ENCODE results near the gene PRMT1. TPM values are rescaled to one million over a fixed set of nuclear protein-coding genes. Genes with fewer than 3 reads are reported as not detected.

Gene PRMT1
- total RNA-seq, 4 donors from 2014 or later: 63.8 to 104 (median 78.2) TPM

GRCh38 chr19:49658139-49658517 is 18.9 kb upstream of the PRMT1 start:
- TF ChIP-seq, protein P1, sequence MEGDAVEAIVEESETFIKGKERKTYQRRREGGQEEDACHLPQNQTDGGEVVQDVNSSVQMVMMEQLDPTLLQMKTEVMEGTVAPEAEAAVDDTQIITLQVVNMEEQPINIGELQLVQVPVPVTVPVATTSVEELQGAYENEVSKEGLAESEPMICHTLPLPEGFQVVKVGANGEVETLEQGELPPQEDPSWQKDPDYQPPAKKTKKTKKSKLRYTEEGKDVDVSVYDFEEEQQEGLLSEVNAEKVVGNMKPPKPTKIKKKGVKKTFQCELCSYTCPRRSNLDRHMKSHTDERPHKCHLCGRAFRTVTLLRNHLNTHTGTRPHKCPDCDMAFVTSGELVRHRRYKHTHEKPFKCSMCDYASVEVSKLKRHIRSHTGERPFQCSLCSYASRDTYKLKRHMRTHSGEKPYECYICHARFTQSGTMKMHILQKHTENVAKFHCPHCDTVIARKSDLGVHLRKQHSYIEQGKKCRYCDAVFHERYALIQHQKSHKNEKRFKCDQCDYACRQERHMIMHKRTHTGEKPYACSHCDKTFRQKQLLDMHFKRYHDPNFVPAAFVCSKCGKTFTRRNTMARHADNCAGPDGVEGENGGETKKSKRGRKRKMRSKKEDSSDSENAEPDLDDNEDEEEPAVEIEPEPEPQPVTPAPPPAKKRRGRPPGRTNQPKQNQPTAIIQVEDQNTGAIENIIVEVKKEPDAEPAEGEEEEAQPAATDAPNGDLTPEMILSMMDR (IDR thresholded peaks at IDR 0.05; ENCODE audit: low read depth): no peak

DNA sequence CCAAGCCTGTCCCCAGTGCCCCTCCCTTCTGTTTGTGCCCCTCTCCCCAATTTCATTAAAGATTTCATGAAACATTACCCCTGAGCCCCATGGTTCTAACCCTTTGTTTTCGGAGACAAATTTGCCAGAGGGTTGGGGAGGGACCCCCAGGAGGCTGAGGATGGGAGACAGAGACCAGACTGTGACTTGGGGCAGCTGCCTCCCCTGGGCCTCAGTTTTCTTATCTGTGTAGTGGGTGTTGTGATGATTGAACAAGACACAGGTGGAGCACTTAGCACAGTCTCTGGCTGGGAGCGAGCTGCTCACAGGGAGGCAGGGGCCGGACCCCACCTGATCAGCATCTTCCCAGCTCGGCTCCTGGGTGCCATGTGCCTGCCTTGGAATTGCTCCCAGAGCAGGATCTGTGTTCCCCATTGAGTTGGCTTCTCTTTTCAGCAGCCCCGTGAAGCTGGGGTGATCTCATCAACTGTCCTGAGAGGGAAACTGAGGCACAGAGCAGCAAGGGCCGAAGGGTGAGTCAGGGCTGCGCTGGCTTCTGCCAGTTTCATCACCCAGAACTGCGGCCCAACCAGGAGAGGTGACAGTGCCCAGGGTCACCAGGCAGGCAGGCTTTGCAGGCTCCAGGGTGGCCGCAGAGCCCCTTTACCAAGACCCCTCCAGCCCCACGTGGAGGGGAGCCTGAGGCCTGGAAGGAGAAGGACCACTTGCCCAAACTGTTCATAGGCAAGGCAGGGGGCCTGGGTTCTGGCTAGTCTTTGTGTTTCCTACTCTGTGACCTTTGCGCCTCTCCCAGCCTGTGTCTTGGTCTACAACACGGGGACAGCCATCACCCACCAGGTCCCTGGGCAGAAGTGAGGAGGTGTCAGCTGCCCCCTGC is 18.3 kb upstream of the PRMT1 start:
- TF ChIP-seq, protein P1 (IDR thresholded peaks at IDR 0.05; ENCODE audit: low read depth): no peak

DNA sequence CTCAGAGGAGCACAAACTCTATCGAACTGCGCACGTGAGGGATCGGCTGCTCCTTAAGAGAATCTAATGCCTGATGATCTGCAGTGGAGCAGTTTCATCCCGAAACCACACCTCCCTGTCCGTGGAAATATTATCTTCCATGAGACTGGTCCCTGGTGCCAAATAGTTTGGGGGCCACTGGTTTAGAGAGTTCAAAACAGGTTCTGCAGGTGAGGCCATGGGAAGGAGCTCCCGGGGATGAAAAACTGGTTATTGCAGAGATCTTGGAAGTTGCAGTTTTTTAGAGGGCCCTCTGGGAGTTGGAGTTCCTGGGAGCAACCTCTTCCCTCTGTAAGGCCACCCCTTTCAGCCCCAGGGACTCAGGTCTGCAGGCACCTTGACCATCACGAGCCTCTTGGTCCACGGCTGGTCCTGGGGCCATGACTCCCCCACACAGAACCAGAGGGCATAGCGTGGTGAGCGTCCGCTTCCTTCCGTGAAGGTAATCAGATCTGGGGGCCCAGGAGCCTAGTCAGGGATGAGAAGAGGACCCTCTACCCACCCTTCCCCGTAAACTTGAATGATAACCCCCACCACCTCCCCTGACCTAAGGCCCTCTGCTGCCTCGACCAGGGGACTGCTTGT is 16.6 kb upstream of the PRMT1 start:
- TF ChIP-seq, protein P1 (IDR thresholded peaks at IDR 0.05; ENCODE audit: low read depth): no peak

DNA sequence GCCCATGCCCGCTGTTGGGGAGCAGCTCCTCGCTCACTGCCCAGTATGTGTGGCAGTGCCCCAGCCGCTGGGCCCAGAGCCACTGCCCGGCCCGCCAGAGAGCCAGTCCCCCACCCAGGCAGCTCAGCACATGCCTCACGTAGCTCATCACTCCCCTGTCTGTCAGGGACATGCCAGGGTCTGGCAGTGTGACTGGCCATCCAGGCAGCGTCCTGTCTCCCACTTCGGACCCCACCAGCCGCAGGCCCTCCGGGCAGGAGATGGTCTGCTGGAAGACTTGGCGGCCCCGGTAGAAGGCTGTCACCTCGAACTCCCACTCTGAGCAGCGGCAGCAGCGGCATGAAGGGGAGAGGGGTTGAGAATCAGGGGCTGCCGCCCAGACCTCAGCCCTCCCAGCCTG is 15.1 kb upstream of the PRMT1 start:
- TF ChIP-seq, protein P1 (IDR thresholded peaks at IDR 0.05; ENCODE audit: low read depth): no peak

- TF ChIP-seq, protein P1 (IDR thresholded peaks at IDR 0.05; ENCODE audit: low read depth): no peak
Measured at GRCh38 chr19:49663224-49663623, 13.8 kb upstream of the PRMT1 start.

- TF ChIP-seq, protein P1 (IDR thresholded peaks at IDR 0.05; ENCODE audit: low read depth): no peak
Measured at GRCh38 chr19:49664171-49665035, 12.7 kb upstream of the PRMT1 start.

DNA sequence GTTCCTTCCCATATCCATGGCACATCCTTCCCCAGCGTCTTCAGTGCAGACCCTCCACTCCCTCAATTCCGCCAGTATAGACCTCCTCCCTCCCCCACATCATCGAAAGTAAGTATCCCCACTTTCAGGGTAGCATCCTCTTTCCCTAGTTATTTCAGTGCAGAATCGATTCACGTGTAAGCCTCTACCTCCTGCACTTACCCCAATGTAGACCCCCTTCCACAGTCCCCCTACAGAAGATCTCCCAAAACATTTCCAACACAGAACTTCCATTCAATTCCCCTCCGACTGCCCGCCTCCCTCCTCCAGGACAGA is 12.1 kb upstream of the PRMT1 start:
- TF ChIP-seq, protein P1 (IDR thresholded peaks at IDR 0.05; ENCODE audit: low read depth): no peak

All from subcutaneous adipose tissue (tissue), 4 donors.